ENCODE results near the gene CITED4.

CITED4 gene

DNA sequence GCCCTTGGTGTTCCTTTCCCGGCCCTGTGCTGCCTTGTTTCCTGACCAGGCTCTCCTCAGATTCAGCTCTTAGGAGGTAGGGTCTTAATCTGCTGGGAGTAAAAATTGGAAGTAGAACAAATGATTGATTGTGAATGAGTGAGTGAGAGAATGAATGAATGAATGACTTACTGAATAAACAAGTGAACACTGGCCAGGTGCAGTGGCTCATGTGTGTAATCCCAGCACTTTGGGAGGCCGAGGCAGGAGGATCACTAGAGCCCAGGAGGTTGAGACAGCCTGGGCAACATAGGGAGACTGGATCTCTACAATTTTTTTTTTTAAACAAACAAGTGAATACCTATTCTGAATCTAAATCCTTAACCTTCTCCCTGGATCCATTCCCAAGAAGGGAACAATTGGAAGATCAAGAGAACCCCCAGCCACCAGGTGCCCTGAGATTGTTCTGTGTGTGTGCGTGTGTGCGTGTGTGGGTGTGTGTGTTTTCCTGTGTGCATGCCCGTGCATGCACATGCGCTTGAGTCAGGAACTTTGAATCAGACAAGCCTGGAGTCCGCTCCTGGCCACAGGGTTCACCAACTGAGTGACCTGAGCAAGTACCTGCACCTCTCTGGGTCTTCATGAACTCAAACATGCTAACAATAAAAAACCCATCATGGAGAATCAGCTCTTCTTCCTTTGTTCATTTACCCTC lies 24.3 kb upstream of the CITED4 start:
- peak in 1 of 2 donors; percentile 31 for DNase-seq

- DNase-seq, result no peak
Measured at GRCh38 chr1:40884055-40884795, 22.1 kb upstream of the CITED4 start.

GRCh38 chr1:40880813-40881549 lies 18.8 kb upstream of the CITED4 start:
- DNase-seq, result no peak

- DNase-seq, result no peak
Measured at GRCh38 chr1:40879482-40880175, 17.5 kb upstream of the CITED4 start.

- no peak for DNase-seq
Measured at GRCh38 chr1:40878906-40879305, 16.7 kb upstream of the CITED4 start.

DNA sequence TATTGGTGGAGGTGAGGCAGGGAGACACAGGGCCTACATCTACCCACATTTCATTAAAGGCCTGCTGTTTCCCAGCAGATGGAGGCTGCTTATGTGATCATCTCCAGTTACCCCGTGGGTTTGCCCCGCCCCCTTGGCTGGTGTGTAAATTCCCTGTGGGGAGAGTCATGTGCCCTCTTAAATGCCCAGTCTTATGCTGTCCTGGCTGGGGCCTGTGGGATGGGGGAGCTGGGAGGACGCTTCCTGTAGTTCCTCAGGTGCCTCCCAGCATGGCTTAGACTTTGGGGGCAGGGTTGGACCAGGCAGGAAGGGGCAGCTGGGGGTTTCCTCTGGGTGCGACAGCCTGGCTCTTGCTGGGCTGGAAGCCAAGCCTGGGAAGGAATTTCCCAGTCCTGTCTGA lies 15.5 kb upstream of the CITED4 start:
- peak; percentile 64 to 90 for DNase-seq

DNA sequence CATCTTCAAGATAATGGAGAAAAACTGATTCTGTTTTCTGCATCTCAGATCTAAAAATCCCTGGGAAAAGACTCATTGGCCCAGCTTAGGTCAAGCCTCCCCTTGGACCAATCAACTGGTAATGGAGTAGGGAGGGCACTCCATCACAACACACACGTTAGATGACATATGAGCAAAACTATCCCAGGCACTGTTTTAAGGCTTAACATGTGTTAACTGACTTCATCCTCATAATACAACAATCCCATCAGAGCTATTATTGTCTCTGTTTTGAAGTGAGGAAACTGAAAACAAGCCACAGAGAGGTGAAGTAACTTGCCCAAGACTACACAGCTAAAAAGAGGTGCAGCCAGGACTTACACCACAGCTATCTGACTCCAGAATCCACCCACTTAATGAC lies 14.7 kb upstream of the CITED4 start:
- DNase-seq, result no peak

- DNase-seq, result no peak
Measured at GRCh38 chr1:40876436-40876761, 14.2 kb upstream of the CITED4 start.

- no peak for DNase-seq
Measured at GRCh38 chr1:40873863-40874472, 11.8 kb upstream of the CITED4 start.

DNA sequence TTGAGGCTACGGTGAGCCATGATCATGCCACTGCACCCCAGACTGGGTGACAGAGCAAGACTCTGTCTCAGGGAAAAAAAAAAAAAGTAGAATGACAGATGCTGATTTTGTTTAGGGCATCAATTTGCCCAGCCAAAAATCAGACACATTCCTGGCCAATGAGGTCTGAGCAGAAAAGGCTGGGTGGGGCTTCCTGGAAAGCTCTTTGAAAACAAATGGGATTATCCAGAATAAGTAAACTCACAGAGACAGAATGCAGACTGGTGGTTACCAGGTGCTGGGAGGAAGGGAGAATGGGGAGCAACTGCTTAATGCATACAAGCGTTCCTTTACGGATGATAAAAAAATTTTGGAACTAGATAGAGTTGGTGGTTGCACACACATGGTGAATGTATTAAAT lies 10.1 kb upstream of the CITED4 start:
- DNase-seq, result no peak

- peak; percentile 17 to 54 for DNase-seq
Measured at GRCh38 chr1:40870135-40870728, 8.1 kb upstream of the CITED4 start.

- DNase-seq, result peak; percentile 50 to 57
Measured at GRCh38 chr1:40868051-40868723, 6.0 kb upstream of the CITED4 start.

GRCh38 chr1:40861224-40862003 lies 749 bp downstream of the CITED4 start:
- peak; percentile 19 to 57 for DNase-seq

DNA sequence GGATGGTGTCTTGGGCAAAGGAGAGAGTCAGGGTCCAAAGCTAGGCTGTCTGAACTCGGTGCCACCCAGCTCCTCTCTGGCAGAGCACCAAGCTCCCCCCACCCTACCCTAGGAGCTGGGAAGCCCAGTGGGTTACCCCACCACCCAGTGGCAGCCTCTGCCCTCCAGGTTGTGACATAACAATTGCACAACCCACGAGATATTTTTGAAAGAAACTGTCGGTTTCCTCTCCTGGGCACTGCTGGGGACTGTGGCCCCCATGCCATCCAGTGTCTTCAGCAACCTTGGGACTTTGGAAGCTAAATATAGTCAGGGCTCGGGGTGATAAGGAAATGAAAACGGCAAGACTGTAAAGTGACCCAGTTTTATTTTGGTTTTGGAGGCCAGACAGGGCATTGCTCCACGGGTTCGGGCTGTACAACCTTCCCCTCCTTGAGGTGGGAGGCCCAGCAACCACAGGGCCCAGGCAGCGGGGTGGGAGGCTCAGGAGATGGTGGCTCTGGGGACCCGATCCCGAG lies 1.4 kb downstream of the CITED4 start:
- peak; percentile 60 to 77 for DNase-seq

GRCh38 chr1:40858856-40859416 lies 3.2 kb downstream of the CITED4 start:
- no peak for DNase-seq

DNA sequence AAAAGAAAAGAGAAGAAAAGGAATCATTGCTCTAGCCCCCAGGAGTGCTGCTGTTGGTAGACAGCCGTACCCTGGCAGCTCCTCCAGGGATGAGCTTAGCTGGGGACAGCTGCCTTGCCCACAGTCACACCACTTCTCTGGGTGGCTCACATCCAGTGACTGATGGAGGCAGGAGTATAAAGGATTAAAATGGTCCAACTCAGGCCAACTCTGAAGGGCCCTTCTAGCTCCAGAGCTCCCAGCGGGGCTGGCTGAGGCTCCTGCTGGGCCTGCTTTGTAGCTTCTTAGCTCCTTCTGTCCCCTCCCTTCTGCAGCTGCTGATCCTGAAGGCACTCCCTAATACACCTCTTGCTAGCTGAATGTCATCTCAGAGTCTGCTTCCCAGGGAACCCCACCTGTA lies 4.4 kb downstream of the CITED4 start:
- no peak for DNase-seq

GRCh38 chr1:40856656-40857302 lies 5.4 kb downstream of the CITED4 start:
- no peak for DNase-seq

DNA sequence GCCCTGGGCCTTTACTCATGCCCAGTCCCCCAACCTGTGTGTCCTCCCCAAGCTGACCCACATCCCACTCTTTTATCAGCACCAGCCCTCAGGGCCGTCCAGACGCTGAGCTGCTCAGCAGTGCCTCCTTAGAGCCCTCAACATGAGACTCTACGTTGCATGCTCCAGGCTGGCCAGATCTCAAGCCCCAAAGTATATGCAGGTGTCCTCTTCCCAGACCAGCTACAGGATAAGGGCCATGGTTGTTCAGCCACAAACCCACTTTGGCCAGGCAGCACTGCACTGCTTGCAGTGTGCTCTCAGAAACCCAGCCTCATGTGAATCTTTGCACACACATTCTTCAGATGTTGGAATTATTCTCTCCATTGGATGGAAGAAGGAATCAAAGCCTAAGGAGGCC lies 6.0 kb downstream of the CITED4 start:
- no peak for DNase-seq

- DNase-seq, result no peak
Measured at GRCh38 chr1:40855513-40855912, 6.7 kb downstream of the CITED4 start.

GRCh38 chr1:40853885-40854170 lies 8.3 kb downstream of the CITED4 start:
- DNase-seq, result no peak
